H1 (cell line): ENCODE measurements around the gene MYCBP2. TPM values are rescaled to one million over a fixed set of nuclear protein-coding genes. Genes with fewer than 3 reads are reported as not detected.

Experiments
- CEBPB ChIP-seq: IDR thresholded peaks from 2 replicates; pipeline ENCODE4 v1.6.1; 2012; ENCODE audit warnings: low read depth, low read length
- CTBP2 ChIP-seq: IDR thresholded peaks from 2 replicates; pipeline ENCODE4 v1.7.0; 2011; ENCODE audit warnings: borderline replicate concordance, mild to moderate bottlenecking, moderate library complexity, mixed read lengths, low read length; ENCODE audit not compliant: insufficient read depth, insufficient read length
- EGR1 ChIP-seq: IDR thresholded peaks from 2 replicates; pipeline ENCODE4 v1.6.1; 2011; ENCODE audit warnings: low read depth, low read length, borderline replicate concordance
- EP300 ChIP-seq, 2 experiments: IDR thresholded peaks; 1 replicate in 1 of 2; 2 replicates in 1 of 2; pipeline ENCODE4 v1.6.1; 2011 to 2012; ENCODE audit warnings: low read depth in 2 of 2, low read length in 2 of 2, mild to moderate bottlenecking in 2 of 2, borderline replicate concordance in 1 of 2, inconsistent platforms in 1 of 2, moderate library complexity in 1 of 2
- EZH2 ChIP-seq: fragments of 200-600 bp; sonication (generic); IDR thresholded peaks from 2 replicates; pipeline ENCODE4 v1.7.1; 2012; ENCODE audit warnings: low read depth, mild to moderate bottlenecking, moderate library complexity, low read length, inconsistent platforms; ENCODE audit not compliant: severe bottlenecking
- SIRT6 ChIP-seq: IDR thresholded peaks from one replicate; pipeline ENCODE4 v1.7.1; 2012; ENCODE audit warnings: low read length, inconsistent platforms
- SP4 ChIP-seq: IDR thresholded peaks from 2 replicates; pipeline ENCODE4 v1.6.1; 2012; ENCODE audit warnings: low read length, inconsistent platforms
- polyA plus RNA-seq, 7 experiments: library from polyadenylated mRNA; depleted of rRNA in 3 of 7; stranded (reverse) in 5 of 7; unstranded in 2 of 7; fragments of >200 nt in 5 of 7; fragments of 200-250 nt in 2 of 7; gene quantifications; 1 replicate in 5 of 7; 2 replicates in 1 of 7; 4 replicates in 1 of 7; pipeline versions ENCODE4 v1.2.1 to v1.2.3, GENCODE V29; 2011 to 2013; ENCODE audit warnings: missing spikeins in 2 of 7, mixed read lengths in 2 of 7
- total RNA-seq: library from RNA; stranded (reverse); fragmentation: NEBNext Ultra II Directional; extraction: Animal tissue kit (Norgen Biotek cat#: 25700); gene quantifications from 2 replicates; pipeline ENCODE4 v1.2.1, GENCODE V29; 2021
- TF ChIP-seq, protein P1 (sequence below): fragments of 300-600 bp; sonication (generic); IDR thresholded peaks from 2 replicates; pipeline ENCODE4 v1.7.1; 2012; ENCODE audit warnings: low read length, moderate library complexity, mild to moderate bottlenecking, inconsistent platforms; ENCODE audit not compliant: insufficient replicate concordance

The MYCBP2 gene
- total and polyA plus RNA-seq, 2 of the 8 experiments (the other 6 are each of a cell fraction or from before 2014, with no cell fraction given), result 19.0 to 52.1 TPM

DNA sequence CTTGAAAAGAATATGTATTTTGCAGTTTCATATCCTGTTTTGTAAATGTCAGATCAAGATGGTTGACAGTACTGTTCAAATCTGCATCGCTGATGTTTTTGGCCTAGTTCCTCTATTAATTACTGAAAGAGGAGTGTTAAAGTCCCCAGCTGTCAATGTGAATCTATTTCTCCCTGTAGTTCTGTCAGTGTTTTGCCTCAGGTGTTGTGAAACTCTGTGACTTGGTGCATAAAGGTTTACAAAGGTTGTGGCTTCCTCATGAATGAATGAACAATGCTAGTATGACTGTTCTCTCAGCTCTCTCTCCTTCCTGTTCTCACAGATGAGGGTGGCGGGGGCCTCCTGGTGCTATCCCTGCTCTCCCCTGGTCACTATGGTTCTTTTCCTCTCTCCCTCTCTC lies 142.4 kb downstream of the MYCBP2 start (continued):
- TF ChIP-seq, protein P1, sequence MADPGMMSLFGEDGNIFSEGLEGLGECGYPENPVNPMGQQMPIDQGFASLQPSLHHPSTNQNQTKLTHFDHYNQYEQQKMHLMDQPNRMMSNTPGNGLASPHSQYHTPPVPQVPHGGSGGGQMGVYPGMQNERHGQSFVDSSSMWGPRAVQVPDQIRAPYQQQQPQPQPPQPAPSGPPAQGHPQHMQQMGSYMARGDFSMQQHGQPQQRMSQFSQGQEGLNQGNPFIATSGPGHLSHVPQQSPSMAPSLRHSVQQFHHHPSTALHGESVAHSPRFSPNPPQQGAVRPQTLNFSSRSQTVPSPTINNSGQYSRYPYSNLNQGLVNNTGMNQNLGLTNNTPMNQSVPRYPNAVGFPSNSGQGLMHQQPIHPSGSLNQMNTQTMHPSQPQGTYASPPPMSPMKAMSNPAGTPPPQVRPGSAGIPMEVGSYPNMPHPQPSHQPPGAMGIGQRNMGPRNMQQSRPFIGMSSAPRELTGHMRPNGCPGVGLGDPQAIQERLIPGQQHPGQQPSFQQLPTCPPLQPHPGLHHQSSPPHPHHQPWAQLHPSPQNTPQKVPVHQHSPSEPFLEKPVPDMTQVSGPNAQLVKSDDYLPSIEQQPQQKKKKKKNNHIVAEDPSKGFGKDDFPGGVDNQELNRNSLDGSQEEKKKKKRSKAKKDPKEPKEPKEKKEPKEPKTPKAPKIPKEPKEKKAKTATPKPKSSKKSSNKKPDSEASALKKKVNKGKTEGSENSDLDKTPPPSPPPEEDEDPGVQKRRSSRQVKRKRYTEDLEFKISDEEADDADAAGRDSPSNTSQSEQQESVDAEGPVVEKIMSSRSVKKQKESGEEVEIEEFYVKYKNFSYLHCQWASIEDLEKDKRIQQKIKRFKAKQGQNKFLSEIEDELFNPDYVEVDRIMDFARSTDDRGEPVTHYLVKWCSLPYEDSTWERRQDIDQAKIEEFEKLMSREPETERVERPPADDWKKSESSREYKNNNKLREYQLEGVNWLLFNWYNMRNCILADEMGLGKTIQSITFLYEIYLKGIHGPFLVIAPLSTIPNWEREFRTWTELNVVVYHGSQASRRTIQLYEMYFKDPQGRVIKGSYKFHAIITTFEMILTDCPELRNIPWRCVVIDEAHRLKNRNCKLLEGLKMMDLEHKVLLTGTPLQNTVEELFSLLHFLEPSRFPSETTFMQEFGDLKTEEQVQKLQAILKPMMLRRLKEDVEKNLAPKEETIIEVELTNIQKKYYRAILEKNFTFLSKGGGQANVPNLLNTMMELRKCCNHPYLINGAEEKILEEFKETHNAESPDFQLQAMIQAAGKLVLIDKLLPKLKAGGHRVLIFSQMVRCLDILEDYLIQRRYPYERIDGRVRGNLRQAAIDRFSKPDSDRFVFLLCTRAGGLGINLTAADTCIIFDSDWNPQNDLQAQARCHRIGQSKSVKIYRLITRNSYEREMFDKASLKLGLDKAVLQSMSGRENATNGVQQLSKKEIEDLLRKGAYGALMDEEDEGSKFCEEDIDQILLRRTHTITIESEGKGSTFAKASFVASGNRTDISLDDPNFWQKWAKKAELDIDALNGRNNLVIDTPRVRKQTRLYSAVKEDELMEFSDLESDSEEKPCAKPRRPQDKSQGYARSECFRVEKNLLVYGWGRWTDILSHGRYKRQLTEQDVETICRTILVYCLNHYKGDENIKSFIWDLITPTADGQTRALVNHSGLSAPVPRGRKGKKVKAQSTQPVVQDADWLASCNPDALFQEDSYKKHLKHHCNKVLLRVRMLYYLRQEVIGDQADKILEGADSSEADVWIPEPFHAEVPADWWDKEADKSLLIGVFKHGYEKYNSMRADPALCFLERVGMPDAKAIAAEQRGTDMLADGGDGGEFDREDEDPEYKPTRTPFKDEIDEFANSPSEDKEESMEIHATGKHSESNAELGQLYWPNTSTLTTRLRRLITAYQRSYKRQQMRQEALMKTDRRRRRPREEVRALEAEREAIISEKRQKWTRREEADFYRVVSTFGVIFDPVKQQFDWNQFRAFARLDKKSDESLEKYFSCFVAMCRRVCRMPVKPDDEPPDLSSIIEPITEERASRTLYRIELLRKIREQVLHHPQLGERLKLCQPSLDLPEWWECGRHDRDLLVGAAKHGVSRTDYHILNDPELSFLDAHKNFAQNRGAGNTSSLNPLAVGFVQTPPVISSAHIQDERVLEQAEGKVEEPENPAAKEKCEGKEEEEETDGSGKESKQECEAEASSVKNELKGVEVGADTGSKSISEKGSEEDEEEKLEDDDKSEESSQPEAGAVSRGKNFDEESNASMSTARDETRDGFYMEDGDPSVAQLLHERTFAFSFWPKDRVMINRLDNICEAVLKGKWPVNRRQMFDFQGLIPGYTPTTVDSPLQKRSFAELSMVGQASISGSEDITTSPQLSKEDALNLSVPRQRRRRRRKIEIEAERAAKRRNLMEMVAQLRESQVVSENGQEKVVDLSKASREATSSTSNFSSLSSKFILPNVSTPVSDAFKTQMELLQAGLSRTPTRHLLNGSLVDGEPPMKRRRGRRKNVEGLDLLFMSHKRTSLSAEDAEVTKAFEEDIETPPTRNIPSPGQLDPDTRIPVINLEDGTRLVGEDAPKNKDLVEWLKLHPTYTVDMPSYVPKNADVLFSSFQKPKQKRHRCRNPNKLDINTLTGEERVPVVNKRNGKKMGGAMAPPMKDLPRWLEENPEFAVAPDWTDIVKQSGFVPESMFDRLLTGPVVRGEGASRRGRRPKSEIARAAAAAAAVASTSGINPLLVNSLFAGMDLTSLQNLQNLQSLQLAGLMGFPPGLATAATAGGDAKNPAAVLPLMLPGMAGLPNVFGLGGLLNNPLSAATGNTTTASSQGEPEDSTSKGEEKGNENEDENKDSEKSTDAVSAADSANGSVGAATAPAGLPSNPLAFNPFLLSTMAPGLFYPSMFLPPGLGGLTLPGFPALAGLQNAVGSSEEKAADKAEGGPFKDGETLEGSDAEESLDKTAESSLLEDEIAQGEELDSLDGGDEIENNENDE, result no peak
- TF ChIP-seq EP300 (IDR thresholded peaks at IDR 0.05; ENCODE audit: borderline replicate concordance in 1 of 2, low read depth in 2 of 2, low read length in 2 of 2), result no peak
- TF ChIP-seq SP4, result no peak
- no peak for TF ChIP-seq CEBPB
- no peak for TF ChIP-seq EGR1
- TF ChIP-seq CTBP2, result no peak
- no peak for TF ChIP-seq SIRT6
- TF ChIP-seq EZH2, result no peak
